RCC 7860 (cell line): ENCODE results near the gene CTPS2.
A peak's percentile ranks its signal among the peaks of the same experiment; 100 is the strongest.

Source experiments
- DNase-seq: peaks from one replicate; pipeline ENCODE4 v3.0.0-alpha.2; 2015; ENCODE audit warnings: low spot score
- FAIRE-seq: peaks from 2 replicates; lab custom pipeline; 2012; peaks lifted over from hg19 to GRCh38; lab: Jason Lieb, UNC

The CTPS2 gene

GRCh38 chrX:16714504-16714903 is 2.0 kb upstream of the CTPS2 start:
- DNase-seq (no peak), FAIRE-seq (no peak)

- no peak for FAIRE-seq
- DNase-seq = no peak
Measured at GRCh38 chrX:16711893-16712547, 449 bp downstream of the CTPS2 start.

DNA sequence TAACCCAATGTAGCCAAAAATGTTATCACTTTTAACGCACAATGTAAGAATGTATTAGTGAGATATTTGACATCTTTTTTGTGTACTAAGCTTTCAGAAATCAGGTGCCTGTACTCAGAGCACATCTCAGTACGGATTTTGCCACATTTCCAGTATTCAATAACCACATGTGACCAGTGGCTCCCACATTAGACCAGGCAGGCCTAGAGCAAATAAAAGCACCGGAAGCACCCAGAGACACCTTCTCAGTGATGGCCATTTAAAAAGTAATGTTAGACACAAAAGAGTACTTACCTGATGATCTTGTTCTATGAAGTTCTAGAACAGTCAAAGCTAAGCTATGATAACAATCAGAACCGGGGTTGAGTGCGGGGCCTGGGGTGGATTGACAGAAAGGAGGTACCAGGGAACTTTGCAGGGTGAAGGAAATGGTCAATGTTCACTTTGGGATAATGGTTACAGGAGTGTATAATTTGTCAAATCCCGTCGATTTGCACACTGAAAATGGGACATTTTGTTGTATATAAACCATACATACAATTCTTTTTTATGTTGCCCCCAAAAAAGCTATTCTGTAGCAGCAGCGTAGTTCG is 1.2 kb downstream of the CTPS2 start:
- FAIRE-seq (no peak), DNase-seq (no peak)

DNA sequence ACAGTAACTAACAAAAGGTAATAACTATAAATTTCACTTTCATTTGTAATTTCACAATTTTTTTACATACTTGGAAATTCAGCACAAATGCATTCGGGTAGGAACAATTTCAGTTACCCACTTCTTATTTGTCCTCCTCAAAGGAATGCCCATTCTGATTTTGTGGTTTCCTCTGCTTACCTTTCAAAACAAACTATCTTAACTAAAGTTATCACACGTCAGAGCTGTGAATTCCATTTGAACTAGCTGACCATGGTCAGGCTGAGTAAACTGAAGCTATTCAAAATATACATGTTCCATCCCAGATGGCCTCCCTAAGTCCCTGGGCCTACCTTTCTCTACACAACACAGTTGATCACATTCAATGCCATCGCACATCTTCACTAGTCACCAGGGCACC is 4.5 kb downstream of the CTPS2 start:
- no peak for FAIRE-seq

GRCh38 chrX:16705370-16705769 is 7.1 kb downstream of the CTPS2 start:
- FAIRE-seq = no peak
- DNase-seq = no peak

More for the DNA sequence above, 4.5 kb downstream of the CTPS2 start:
- no peak for DNase-seq

- no peak for FAIRE-seq
- DNase-seq = no peak
Measured at GRCh38 chrX:16702700-16703599, 9.5 kb downstream of the CTPS2 start.

DNA sequence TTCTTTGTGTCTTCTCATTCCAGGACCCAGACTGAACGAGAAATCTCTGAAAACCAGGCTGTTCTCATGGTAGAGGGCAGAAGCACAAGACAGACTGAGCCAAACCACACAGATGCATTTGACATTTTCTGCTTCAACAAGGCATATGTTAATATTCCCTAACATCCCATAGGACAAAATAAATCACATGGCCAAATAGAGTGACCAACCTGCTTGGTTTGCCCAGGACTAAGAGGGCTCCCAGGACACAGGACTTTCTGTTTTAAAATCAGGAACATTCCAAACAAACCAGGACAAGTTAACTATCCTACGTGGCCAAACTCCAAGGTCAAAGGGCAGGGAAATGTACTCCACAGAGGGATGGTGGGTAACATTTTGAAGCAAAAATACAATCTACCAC is 11.7 kb downstream of the CTPS2 start:
- DNase-seq (no peak), FAIRE-seq (no peak)

GRCh38 chrX:16699389-16699788 is 13.1 kb downstream of the CTPS2 start:
- FAIRE-seq (no peak), DNase-seq (no peak)

DNA sequence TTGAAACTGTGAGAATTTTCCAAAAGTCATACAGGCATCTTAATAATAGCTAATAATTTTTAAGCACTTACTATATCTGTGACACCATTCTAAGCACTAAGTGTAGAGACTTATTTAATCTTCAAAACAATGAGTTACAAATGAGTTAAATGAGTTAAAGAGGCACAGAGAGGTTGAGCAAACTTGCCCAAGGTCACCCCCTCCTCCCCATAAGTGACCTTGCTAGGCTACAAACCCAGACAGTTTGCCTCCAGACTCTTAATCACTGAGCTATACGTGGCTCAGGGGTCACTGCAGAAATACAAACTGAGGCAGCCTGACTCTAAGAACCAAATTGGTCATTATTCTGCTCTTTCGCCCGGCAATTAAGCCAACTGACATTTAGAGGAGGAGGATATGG is 15.5 kb downstream of the CTPS2 start:
- FAIRE-seq (no peak), DNase-seq (no peak)

GRCh38 chrX:16695079-16695676 is 17.3 kb downstream of the CTPS2 start:
- no peak for FAIRE-seq
- DNase-seq = peak; percentile 27

- peak; percentile 22 for DNase-seq
- no peak for FAIRE-seq
Measured at GRCh38 chrX:16687514-16687913, 25.0 kb downstream of the CTPS2 start.

GRCh38 chrX:16683007-16683664 is 29.3 kb downstream of the CTPS2 start:
- FAIRE-seq (no peak), DNase-seq (no peak)

DNA sequence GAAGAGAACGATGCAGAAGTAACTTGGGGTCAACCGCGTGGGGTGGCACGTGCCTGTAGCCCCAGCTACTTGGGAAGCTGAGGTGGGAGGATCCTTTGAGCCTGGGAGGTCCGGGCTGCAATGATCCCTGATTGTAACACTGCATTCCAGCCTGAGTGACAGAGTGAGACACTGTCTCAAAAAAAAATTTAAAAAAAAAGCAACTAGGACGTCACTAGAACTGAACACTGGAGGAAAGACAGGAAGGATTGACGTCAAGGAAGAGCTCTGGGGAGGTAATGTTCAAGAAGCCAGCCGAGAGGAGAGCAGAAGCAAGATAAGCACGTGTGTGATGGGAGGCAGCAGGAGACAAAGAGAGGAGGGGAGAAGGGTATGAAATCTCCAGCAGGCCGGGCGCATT is 33.8 kb downstream of the CTPS2 start:
- DNase-seq = no peak
- no peak for FAIRE-seq

DNA sequence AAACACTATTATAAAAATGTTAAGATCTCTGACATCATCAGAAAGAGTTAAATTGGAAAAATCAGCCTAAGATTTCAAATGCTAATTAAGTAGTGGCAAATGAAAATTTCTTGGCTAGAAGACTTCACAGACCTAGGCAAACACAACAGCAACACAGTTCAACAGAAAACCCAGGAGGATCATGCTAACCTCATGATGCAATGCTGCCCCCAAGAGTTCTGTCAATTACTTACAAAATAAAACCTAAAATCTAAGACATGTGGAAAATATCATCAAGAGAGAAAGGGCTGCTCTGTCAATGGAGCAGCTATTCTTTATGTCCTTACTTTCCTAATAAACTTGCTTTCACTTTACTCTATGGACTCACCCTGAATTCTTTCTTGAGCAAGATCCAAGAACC is 41.5 kb downstream of the CTPS2 start:
- FAIRE-seq = peak; percentile 73
- DNase-seq = no peak

GRCh38 chrX:16666541-16666940 is 45.9 kb downstream of the CTPS2 start:
- no peak for FAIRE-seq
- DNase-seq = no peak

- no peak for DNase-seq
- FAIRE-seq = no peak
Measured at GRCh38 chrX:16665089-16665488, 47.4 kb downstream of the CTPS2 start.

- DNase-seq = no peak
- FAIRE-seq = no peak
Measured at GRCh38 chrX:16664626-16665025, 47.8 kb downstream of the CTPS2 start.

- DNase-seq (no peak), FAIRE-seq (no peak)
Measured at GRCh38 chrX:16664074-16664473, 48.4 kb downstream of the CTPS2 start.

DNA sequence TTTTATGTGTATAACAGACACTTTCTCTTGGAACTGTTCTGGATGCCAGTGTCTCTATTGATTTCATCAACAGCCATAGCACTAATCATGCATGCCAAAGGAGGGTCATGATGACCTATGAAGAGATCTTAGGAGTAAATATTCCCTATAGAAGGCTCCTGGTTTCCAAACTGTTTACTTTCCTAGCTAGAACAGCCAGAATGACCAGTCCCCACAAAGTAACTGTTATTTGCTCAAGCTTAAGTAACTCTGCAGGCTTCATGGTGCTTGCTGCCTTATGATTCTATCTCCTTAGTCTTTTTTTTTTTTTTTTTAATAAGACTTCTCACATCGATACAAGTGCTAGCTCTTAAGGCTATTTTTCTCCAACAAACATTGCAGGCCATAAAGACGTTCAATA is 50.1 kb downstream of the CTPS2 start:
- no peak for FAIRE-seq
- no peak for DNase-seq

DNA sequence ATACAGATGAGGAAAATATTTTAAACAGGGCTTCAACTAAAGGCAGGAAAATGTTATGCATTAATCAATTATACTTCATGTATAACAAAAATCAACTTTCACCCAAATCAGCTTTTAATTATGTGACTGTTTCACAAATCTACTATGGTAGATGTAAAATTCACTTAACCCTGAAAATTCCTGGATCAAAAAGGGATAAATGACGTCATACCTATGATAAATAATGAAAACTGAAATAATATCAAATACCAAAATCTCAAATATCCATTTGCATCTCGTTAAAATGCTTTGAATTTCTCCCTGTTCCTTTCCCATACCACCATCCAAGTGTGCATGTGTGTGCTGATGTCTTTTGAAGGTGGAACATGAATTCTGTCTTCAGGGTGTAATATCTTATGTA is 51.0 kb downstream of the CTPS2 start:
- no peak for DNase-seq
- no peak for FAIRE-seq

GRCh38 chrX:16659321-16659720 is 53.1 kb downstream of the CTPS2 start:
- DNase-seq = no peak
- FAIRE-seq = no peak
